ENCODE results near the gene BRICD5.

GRCh38 chr16:2244926-2245795, 34.5 kb upstream of the BRICD5 start:
- TF ChIP-seq CTCF (IDR thresholded peaks at IDR 0.05), result no peak
- no peak for TF ChIP-seq POLR2A (IDR thresholded peaks at IDR 0.05)

All from sigmoid colon (tissue), 3 donors.